C4-2B (cell line): ENCODE measurements around the gene ZNF197.

Experiments used
- CTCF ChIP-seq: fragments of 450-650 bp; conservative IDR thresholded peaks from 2 replicates; pipeline ENCODE4 v1.5.1; 2017; ENCODE audit warnings: mild to moderate bottlenecking
- ZFX ChIP-seq: fragments of 450-650 bp; IDR thresholded peaks from 2 replicates; pipeline ENCODE4 v1.6.1; 2017

- TF ChIP-seq CTCF (no peak), ZFX (no peak)
Measured at GRCh38 chr3:44643024-44643423, 18.2 kb downstream of the ZNF197 start.
